Limb (tissue), 2 donors: ENCODE measurements around the gene DIAPH2.
A peak's percentile ranks its signal among the peaks of the same experiment; 100 is the strongest.
"Not testable (repeated sequence)": the region's sequence is repeated elsewhere in the genome, so short reads cannot be mapped to it uniquely, and the experiment has no call there.

ENCODE experiments used
- DNase-seq, 2 donors: peaks; one replicate each; pipeline ENCODE4 v3.0.0-alpha.2; 2016; ENCODE audit errors: extremely low spot score in 2 of 2

Gene DIAPH2

GRCh38 chrX:96684339-96685209 is at the start of gene DIAPH2:
Gene DIAPH2 (plus strand): TSS chrX:96684842.
- DNase-seq, result peak; percentile 49 to 73

- no peak for DNase-seq
Observed at GRCh38 chrX:96650023-96650422, 34.6 kb upstream of the DIAPH2 start.

GRCh38 chrX:96655947-96656623 is 28.6 kb upstream of the DIAPH2 start:
- DNase-seq, result no peak

- no peak for DNase-seq
Observed at GRCh38 chrX:96682516-96682915, 2.1 kb upstream of the DIAPH2 start.

GRCh38 chrX:96683997-96684338 is 674 bp upstream of the DIAPH2 start:
- no peak for DNase-seq

- DNase-seq, result peak; percentile 21 to 41
Observed at GRCh38 chrX:96685210-96686099, 813 bp downstream of the DIAPH2 start.

GRCh38 chrX:96687776-96688175 is 3.1 kb downstream of the DIAPH2 start:
- DNase-seq, result no peak

GRCh38 chrX:96688789-96689188 is 4.1 kb downstream of the DIAPH2 start:
- no peak for DNase-seq

GRCh38 chrX:96689991-96690390 is 5.3 kb downstream of the DIAPH2 start:
- peak in 1 of 2 donors; percentile 17 for DNase-seq

- no peak for DNase-seq
Observed at GRCh38 chrX:96692454-96692853, 7.8 kb downstream of the DIAPH2 start.

- DNase-seq, result no peak
Observed at GRCh38 chrX:96692890-96693289, 8.2 kb downstream of the DIAPH2 start.

- no peak for DNase-seq
Observed at GRCh38 chrX:96693407-96693806, 8.8 kb downstream of the DIAPH2 start.

- DNase-seq, result no peak
Observed at GRCh38 chrX:96696462-96696861, 11.8 kb downstream of the DIAPH2 start.

- DNase-seq, result no peak
Observed at GRCh38 chrX:96700625-96701024, 16.0 kb downstream of the DIAPH2 start.

- DNase-seq, result no peak
Observed at GRCh38 chrX:96703379-96703778, 18.7 kb downstream of the DIAPH2 start.

GRCh38 chrX:96703816-96704215 is 19.2 kb downstream of the DIAPH2 start:
- no peak for DNase-seq

- no peak for DNase-seq
Observed at GRCh38 chrX:96704629-96705028, 20.0 kb downstream of the DIAPH2 start.

GRCh38 chrX:96705905-96706304 is 21.3 kb downstream of the DIAPH2 start:
- no peak for DNase-seq

GRCh38 chrX:96707804-96708203 is 23.2 kb downstream of the DIAPH2 start:
- no peak for DNase-seq

- DNase-seq, result no peak
Observed at GRCh38 chrX:96710031-96710430, 25.4 kb downstream of the DIAPH2 start.

GRCh38 chrX:96713303-96713702 is 28.7 kb downstream of the DIAPH2 start:
- DNase-seq, result no peak

- DNase-seq, result not testable (repeated sequence)
Observed at GRCh38 chrX:96714393-96714792, 29.8 kb downstream of the DIAPH2 start.
